Osteoblast (primary cell): ENCODE results near the gene MBTPS2. TPM values are rescaled to one million over a fixed set of nuclear protein-coding genes. Genes with fewer than 3 reads are reported as not detected.

ENCODE experiments used
- DNase-seq: peaks from one replicate; pipeline ENCODE4 v3.0.0; 2011; ENCODE audit warnings: low spot score, mixed read lengths; ENCODE audit not compliant: insufficient read length; ENCODE audit errors: missing footprints
- H2AFZ ChIP-seq: 2 replicates; pipeline ENCODE4 v1.6.0; 2011; ENCODE audit warnings: mild to moderate bottlenecking, low read length
- H3K27ac ChIP-seq: 2 replicates; pipeline ENCODE4 v1.5.1; 2011; ENCODE audit warnings: mild to moderate bottlenecking, low read depth, low read length, moderate library complexity
- H3K27me3 ChIP-seq: 2 replicates; pipeline ENCODE4 v1.6.0; 2012; ENCODE audit warnings: mild to moderate bottlenecking, control low read depth, inconsistent platforms, low read length, moderate library complexity; ENCODE audit not compliant: insufficient read depth
- H3K36me3 ChIP-seq: 2 replicates; pipeline ENCODE4 v1.5.1; 2011; ENCODE audit warnings: mild to moderate bottlenecking, low read length, control low read depth, moderate library complexity; ENCODE audit not compliant: insufficient read depth
- H3K4me1 ChIP-seq: 2 replicates; pipeline ENCODE4 v1.5.1; 2011; ENCODE audit warnings: mild to moderate bottlenecking, low read length, control low read depth, moderate library complexity; ENCODE audit not compliant: insufficient read depth
- H3K4me2 ChIP-seq: 2 replicates; pipeline ENCODE4 v1.6.0; 2011; ENCODE audit warnings: mild to moderate bottlenecking, low read length; ENCODE audit not compliant: insufficient read depth
- H3K4me3 ChIP-seq: fragments of 200-600 bp; sonication (generic); 3 replicates; pipeline ENCODE4 v1.5.1; 2012; ENCODE audit warnings: mild to moderate bottlenecking, low read length, inconsistent platforms; ENCODE audit not compliant: insufficient read depth
- H3K79me2 ChIP-seq: 2 replicates; pipeline ENCODE4 v1.6.0; 2012; ENCODE audit warnings: mild to moderate bottlenecking, low read length, control low read depth, inconsistent platforms; ENCODE audit not compliant: insufficient read depth
- H3K9me3 ChIP-seq: 2 replicates; pipeline ENCODE4 v1.5.1; 2011; ENCODE audit warnings: low read depth, low read length, control low read depth
- H4K20me1 ChIP-seq: 2 replicates; pipeline ENCODE4 v1.6.0; 2012; ENCODE audit warnings: mild to moderate bottlenecking, low read length, control low read depth; ENCODE audit not compliant: insufficient read depth
- CTCF ChIP-seq: IDR thresholded peaks from 2 replicates; pipeline ENCODE4 v1.5.1; 2011; ENCODE audit warnings: mild to moderate bottlenecking, low read depth, low read length, moderate library complexity; ENCODE audit errors: extremely low read depth
- total RNA-seq: library from RNA; depleted of rRNA; stranded (reverse); fragments of >200 nt; gene quantifications from 2 replicates; pipeline ENCODE4 v1.2.3, GENCODE V29; 2012

Gene MBTPS2
- total RNA-seq: 9.0 and 9.1 TPM in 2 replicates

GRCh38 chrX:21839334-21840192, at the start of gene MBTPS2:
MBTPS2 (plus strand) TSS chrX:21839617; CDS start chrX:21839735, 118 bp downstream.
- Histone ChIP-seq H3K27ac (peak within 1 kb of the TSS; percentile 78), H3K9me3 (no peaks in the 10 kb centered on the region), H3K4me1 (peaks cover 2% of the 10 kb centered on the region), H3K79me2 (peaks cover 27% of the 10 kb centered on the region), H4K20me1 (no peaks in the 10 kb centered on the region), H3K36me3 (no peaks in the 10 kb centered on the region), H3K4me2 (peak within 1 kb of the TSS; percentile 76), H3K4me3 (peak within 1 kb of the TSS; percentile 84), H2AFZ (peak within 1 kb of the TSS; percentile 87), H3K27me3 (no peaks in the 10 kb centered on the region)
- peak; percentile 60 for DNase-seq
- peak; percentile 27 for TF ChIP-seq CTCF

- no peak overlapping the region for H2AFZ ChIP-seq
- peaks cover 22% of the 10 kb centered on the region for H3K4me1 ChIP-seq
- H3K9me3 ChIP-seq: no peaks in the 10 kb centered on the region
- peak; percentile 52 for DNase-seq
- H3K79me2 ChIP-seq: no peaks in the 10 kb centered on the region
- H3K27ac ChIP-seq: no peak overlapping the region
- no peaks in the 10 kb centered on the region for H3K36me3 ChIP-seq
- peak overlapping the region; percentile 13 for H3K4me2 ChIP-seq
- no peak overlapping the region for H3K4me3 ChIP-seq
- TF ChIP-seq CTCF: no peak
- no peaks in the 10 kb centered on the region for H4K20me1 ChIP-seq
- peaks cover 2% of the 10 kb centered on the region for H3K27me3 ChIP-seq
Observed at GRCh38 chrX:21798677-21799219, 40.7 kb upstream of the MBTPS2 start.

- DNase-seq: no peak
- Histone ChIP-seq H2AFZ (no peak overlapping the region), H3K4me2 (no peak overlapping the region), H3K9me3 (no peaks in the 10 kb centered on the region), H3K27ac (no peak overlapping the region), H4K20me1 (no peaks in the 10 kb centered on the region), H3K27me3 (peaks cover 2% of the 10 kb centered on the region), H3K79me2 (no peaks in the 10 kb centered on the region), H3K36me3 (no peaks in the 10 kb centered on the region), H3K4me1 (peaks cover 22% of the 10 kb centered on the region), H3K4me3 (no peak overlapping the region)
- no peak for TF ChIP-seq CTCF
Observed at GRCh38 chrX:21799767-21800166, 39.6 kb upstream of the MBTPS2 start.

GRCh38 chrX:21800344-21800770, 39.1 kb upstream of the MBTPS2 start:
- H4K20me1 ChIP-seq: no peaks in the 10 kb centered on the region
- no peak for DNase-seq
- H3K4me3 ChIP-seq: no peak overlapping the region
- no peaks in the 10 kb centered on the region for H3K9me3 ChIP-seq
- no peaks in the 10 kb centered on the region for H3K36me3 ChIP-seq
- peaks cover 2% of the 10 kb centered on the region for H3K27me3 ChIP-seq
- no peak overlapping the region for H2AFZ ChIP-seq
- no peak overlapping the region for H3K4me2 ChIP-seq
- H3K79me2 ChIP-seq: no peaks in the 10 kb centered on the region
- TF ChIP-seq CTCF: no peak
- H3K27ac ChIP-seq: no peak overlapping the region
- H3K4me1 ChIP-seq: peaks cover 22% of the 10 kb centered on the region
